GM23338 (cell line): ENCODE results near the gene TM9SF4. TPM values are rescaled to one million over a fixed set of nuclear protein-coding genes. Genes with fewer than 3 reads are reported as not detected.

ENCODE experiments used
- ATAC-seq: fragments of 200-7000 bp; cut with Tn5 transposase; 3 replicates; pipeline ENCODE4 v1.9.1; 2020
- DNase-seq: peaks from one replicate; pipeline ENCODE4 v3.0.0-alpha.2; 2015; ENCODE audit warnings: low spot score
- H2AFZ ChIP-seq: fragments of 200-600 bp; sonication (generic); 2 replicates; pipeline ENCODE4 v1.8.0; 2016; ENCODE audit warnings: antibody characterized with exemption, mild to moderate bottlenecking, moderate library complexity
- H3F3A ChIP-seq: fragments of 200-600 bp; sonication (generic); replicated peaks from 2 replicates; pipeline ENCODE4 v1.8.0; 2017; ENCODE audit warnings: antibody characterized with exemption, mixed run types, low read depth
- H3K27ac ChIP-seq: fragments of 200-600 bp; sonication (generic); 2 replicates; pipeline ENCODE4 v1.6.1; 2016; ENCODE audit warnings: low read depth
- H3K27me3 ChIP-seq: fragments of 200-600 bp; sonication (generic); 2 replicates; pipeline ENCODE4 v1.8.0; 2016; ENCODE audit warnings: mild to moderate bottlenecking, mixed run types, moderate library complexity; ENCODE audit not compliant: insufficient read depth
- H3K36me3 ChIP-seq: fragments of 200-600 bp; sonication (generic); 2 replicates; pipeline ENCODE4 v1.8.0; 2016; ENCODE audit warnings: mild to moderate bottlenecking; ENCODE audit not compliant: insufficient read depth
- H3K4me1 ChIP-seq: fragments of 200-600 bp; sonication (generic); 2 replicates; pipeline ENCODE4 v1.8.0; 2016; ENCODE audit warnings: mild to moderate bottlenecking, moderate library complexity; ENCODE audit not compliant: insufficient read depth
- H3K4me2 ChIP-seq: fragments of 200-600 bp; sonication (generic); 2 replicates; pipeline ENCODE4 v1.7.1; 2017; ENCODE audit warnings: mixed run types
- H3K4me3 ChIP-seq: fragments of 200-600 bp; sonication (generic); 2 replicates; pipeline ENCODE4 v1.6.1; 2016; ENCODE audit warnings: mixed run types
- H3K79me2 ChIP-seq: fragments of 200-600 bp; sonication (generic); replicated peaks from 2 replicates; pipeline ENCODE4 v1.8.0; 2017; ENCODE audit warnings: mild to moderate bottlenecking; ENCODE audit not compliant: insufficient read depth
- H3K9me2 ChIP-seq: fragments of 200-600 bp; sonication (generic); 2 replicates; pipeline ENCODE4 v1.8.0; 2017; ENCODE audit not compliant: insufficient read depth
- H4K20me1 ChIP-seq: fragments of 200-600 bp; sonication (generic); replicated peaks from 2 replicates; pipeline ENCODE4 v1.8.0; 2017; ENCODE audit warnings: mild to moderate bottlenecking; ENCODE audit not compliant: insufficient read depth
- H3K27ac Mint-ChIP-seq: 2 replicates; pipeline ENCODE4 v1.8.0; 2020; ENCODE audit warnings: inconsistent platforms, mild to moderate bottlenecking, moderate library complexity, mixed read lengths
- H3K27me3 Mint-ChIP-seq: 3 replicates; pipeline ENCODE4 v1.8.0; 2022; ENCODE audit warnings: low read depth, mild to moderate bottlenecking, moderate library complexity, mixed read lengths, inconsistent platforms; ENCODE audit not compliant: insufficient read depth, poor library complexity
- H3K36me3 Mint-ChIP-seq: 3 replicates; pipeline ENCODE4 v1.8.0; 2021; ENCODE audit warnings: low read depth, mild to moderate bottlenecking, inconsistent platforms, moderate library complexity, mixed read lengths
- H3K4me1 Mint-ChIP-seq: 3 replicates; pipeline ENCODE4 v1.8.0; 2020; ENCODE audit warnings: mild to moderate bottlenecking, inconsistent platforms, mixed read lengths
- H3K4me3 Mint-ChIP-seq: 3 replicates; pipeline ENCODE4 v1.8.0; 2021; ENCODE audit warnings: moderate library complexity, mild to moderate bottlenecking, inconsistent platforms, mixed read lengths
- H3K9me3 Mint-ChIP-seq: 3 replicates; pipeline ENCODE4 v1.8.0; 2020; ENCODE audit warnings: moderate library complexity, mild to moderate bottlenecking, inconsistent platforms, mixed read lengths
- CREB1 ChIP-seq: fragments of 250-450 bp; sonication (Bioruptor Pico); IDR thresholded peaks from 2 replicates; pipeline ENCODE4 v1.5.0; 2020; ENCODE audit warnings: low read depth, mild to moderate bottlenecking, moderate library complexity
- ETS1 ChIP-seq: IDR thresholded peaks from 2 replicates; pipeline ENCODE4 v1.6.1; 2016; ENCODE audit warnings: antibody characterized with exemption
- EZH2 ChIP-seq: fragments of 200-600 bp; sonication (generic); IDR thresholded peaks from one replicate; pipeline ENCODE4 v1.8.0; 2017; ENCODE audit warnings: antibody characterized with exemption, mild to moderate bottlenecking, low read depth; ENCODE audit not compliant: unreplicated experiment
- EZH2phosphoT487 ChIP-seq: fragments of 200-600 bp; sonication (generic); IDR thresholded peaks from one replicate; pipeline ENCODE4 v1.8.1; 2018; ENCODE audit warnings: antibody characterized with exemption; ENCODE audit not compliant: unreplicated experiment
- JUNB ChIP-seq: IDR thresholded peaks from one replicate; pipeline ENCODE4 v1.6.1; 2016; ENCODE audit warnings: antibody characterized with exemption; ENCODE audit not compliant: unreplicated experiment
- NANOG ChIP-seq: IDR thresholded peaks from 2 replicates; pipeline ENCODE4 v1.6.1; 2016; ENCODE audit warnings: antibody characterized with exemption, borderline replicate concordance
- POLR2AphosphoS5 ChIP-seq: IDR thresholded peaks from 2 replicates; pipeline ENCODE4 v1.6.1; 2016; ENCODE audit warnings: antibody characterized with exemption, low read depth
- STAT1 ChIP-seq: IDR thresholded peaks from one replicate; pipeline ENCODE4 v1.6.1; 2016; ENCODE audit warnings: antibody characterized with exemption; ENCODE audit not compliant: unreplicated experiment
- ZNF114 ChIP-seq: fragments of 250-450 bp; sonication (Bioruptor Pico); IDR thresholded peaks from 2 replicates; pipeline ENCODE4 v1.5.0; 2020; ENCODE audit warnings: mild to moderate bottlenecking, moderate library complexity
- ZNF331 ChIP-seq: fragments of 250-450 bp; sonication (Bioruptor Pico); IDR thresholded peaks from 2 replicates; pipeline ENCODE4 v1.5.0; 2020; ENCODE audit warnings: low read depth, mild to moderate bottlenecking, moderate library complexity
- polyA plus RNA-seq: library from polyadenylated mRNA; unstranded; fragments of >200 nt; fragmentation: Nextera tagmentation; extraction: Ambion mirVana; gene quantifications from 2 replicates; pipeline ENCODE4 v1.2.1, GENCODE V29; 2016
- total RNA-seq: library from RNA; depleted of rRNA; stranded (reverse); fragments of >200 nt; shearing (Covaris generic); gene quantifications from 2 replicates; pipeline ENCODE4 v1.2.3, GENCODE V29; 2014
- TF ChIP-seq, protein P1 (sequence below): IDR thresholded peaks from one replicate; pipeline ENCODE4 v1.6.1; 2018; ENCODE audit warnings: antibody characterized with exemption; ENCODE audit not compliant: unreplicated experiment
- TF ChIP-seq, protein P2 (sequence below), 2 experiments: fragments of 200-600 bp in 1 of 2; sonication (generic) in 1 of 2; conservative IDR thresholded peaks; 2 replicates each; pipeline versions ENCODE4 v1.5.1 to v1.6.1; 2016 to 2017; ENCODE audit warnings: antibody characterized with exemption in 2 of 2, low read depth in 2 of 2, mild to moderate bottlenecking in 2 of 2, moderate library complexity in 1 of 2

TM9SF4 gene
- total and polyA plus RNA-seq, 2 experiments from 2014 or later = 20.4 to 52.6 TPM

DNA sequence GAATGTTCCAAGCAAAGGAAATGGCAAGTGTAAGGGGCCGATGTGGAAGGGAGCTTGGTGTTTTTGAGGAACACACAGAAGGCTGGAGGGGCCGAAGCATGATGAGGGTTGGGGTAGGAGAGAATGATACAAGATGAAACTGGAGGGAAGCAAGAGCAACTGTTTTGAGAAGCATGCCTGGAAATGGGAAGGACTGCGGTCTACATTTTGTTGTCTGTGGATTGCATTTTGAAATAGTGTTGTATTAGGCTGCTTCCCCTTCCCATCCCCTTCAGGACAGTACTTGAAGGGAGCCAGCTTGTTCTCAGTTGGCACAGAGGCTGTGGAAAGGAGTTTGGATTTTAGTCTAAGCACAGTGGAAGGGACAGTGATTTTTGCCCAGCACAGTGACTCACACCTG, 2.2 kb downstream of the TM9SF4 start:
- H3K4me1 ChIP-seq = peaks cover 21% of the 10 kb centered on the region
- Mint-ChIP-seq H3K9me3 (no peaks in the 10 kb centered on the region), H3K36me3 (peaks cover 6% of the 10 kb centered on the region; the same call in 2 of the 3 replicates), H3K4me1 (peaks cover 15% of the 10 kb centered on the region), H3K27me3 (peaks cover 2% of the 10 kb centered on the region), H3K4me3 (no peak overlapping the region; the same call in 2 of the 3 replicates), H3K27ac (no peak overlapping the region)
- no peak overlapping the region for H3K4me2 ChIP-seq
- H3K27ac ChIP-seq = no peak overlapping the region
- peaks cover 26% of the 10 kb centered on the region for H4K20me1 ChIP-seq
- H3K4me3 ChIP-seq = no peak overlapping the region
- peaks cover 4% of the 10 kb centered on the region; the same call in 1 of the 2 replicates for H3K9me2 ChIP-seq
- ATAC-seq (no peak), DNase-seq (no peak)
- H3K27me3 ChIP-seq = no peaks in the 10 kb centered on the region
- TF ChIP-seq EZH2phosphoT487 (no peak), JUNB (no peak), POLR2AphosphoS5 (no peak), ZNF331 (CRISPR knock-in tag) (no peak), CREB1 (CRISPR knock-in tag) (no peak), NANOG (no peak), ZNF114 (CRISPR knock-in tag) (no peak), EZH2 (no peak)
- TF ChIP-seq, protein P1, sequence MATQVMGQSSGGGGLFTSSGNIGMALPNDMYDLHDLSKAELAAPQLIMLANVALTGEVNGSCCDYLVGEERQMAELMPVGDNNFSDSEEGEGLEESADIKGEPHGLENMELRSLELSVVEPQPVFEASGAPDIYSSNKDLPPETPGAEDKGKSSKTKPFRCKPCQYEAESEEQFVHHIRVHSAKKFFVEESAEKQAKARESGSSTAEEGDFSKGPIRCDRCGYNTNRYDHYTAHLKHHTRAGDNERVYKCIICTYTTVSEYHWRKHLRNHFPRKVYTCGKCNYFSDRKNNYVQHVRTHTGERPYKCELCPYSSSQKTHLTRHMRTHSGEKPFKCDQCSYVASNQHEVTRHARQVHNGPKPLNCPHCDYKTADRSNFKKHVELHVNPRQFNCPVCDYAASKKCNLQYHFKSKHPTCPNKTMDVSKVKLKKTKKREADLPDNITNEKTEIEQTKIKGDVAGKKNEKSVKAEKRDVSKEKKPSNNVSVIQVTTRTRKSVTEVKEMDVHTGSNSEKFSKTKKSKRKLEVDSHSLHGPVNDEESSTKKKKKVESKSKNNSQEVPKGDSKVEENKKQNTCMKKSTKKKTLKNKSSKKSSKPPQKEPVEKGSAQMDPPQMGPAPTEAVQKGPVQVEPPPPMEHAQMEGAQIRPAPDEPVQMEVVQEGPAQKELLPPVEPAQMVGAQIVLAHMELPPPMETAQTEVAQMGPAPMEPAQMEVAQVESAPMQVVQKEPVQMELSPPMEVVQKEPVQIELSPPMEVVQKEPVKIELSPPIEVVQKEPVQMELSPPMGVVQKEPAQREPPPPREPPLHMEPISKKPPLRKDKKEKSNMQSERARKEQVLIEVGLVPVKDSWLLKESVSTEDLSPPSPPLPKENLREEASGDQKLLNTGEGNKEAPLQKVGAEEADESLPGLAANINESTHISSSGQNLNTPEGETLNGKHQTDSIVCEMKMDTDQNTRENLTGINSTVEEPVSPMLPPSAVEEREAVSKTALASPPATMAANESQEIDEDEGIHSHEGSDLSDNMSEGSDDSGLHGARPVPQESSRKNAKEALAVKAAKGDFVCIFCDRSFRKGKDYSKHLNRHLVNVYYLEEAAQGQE = no peak
- no peaks in the 10 kb centered on the region for H3K36me3 ChIP-seq
- H2AFZ ChIP-seq = no peak overlapping the region
- H3K79me2 ChIP-seq = peaks cover 66% of the 10 kb centered on the region
- H3F3A ChIP-seq = peaks cover 5% of the 10 kb centered on the region; the same call in 1 of the 2 replicates

DNA sequence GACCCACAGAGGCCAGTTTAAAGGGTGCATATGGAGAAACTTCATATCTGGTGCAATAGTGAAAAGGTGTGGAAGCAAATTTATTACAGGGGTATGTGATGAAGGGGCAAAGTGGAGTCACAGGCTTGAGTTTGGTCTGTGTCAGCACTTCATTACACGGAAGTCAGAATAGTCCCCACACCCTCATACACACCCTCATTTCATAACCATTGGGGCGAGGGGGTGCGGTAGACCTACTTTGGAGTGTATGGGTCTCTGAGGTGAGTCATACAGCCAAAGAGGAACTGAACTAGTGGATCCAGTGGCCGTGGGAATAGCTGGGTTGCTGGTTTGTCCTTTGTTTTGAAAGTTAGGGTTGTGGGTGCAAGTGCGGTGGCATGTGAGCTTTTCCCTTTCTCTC, 3.3 kb downstream of the TM9SF4 start:
- ATAC-seq (no peak), DNase-seq (no peak)
- no peaks in the 10 kb centered on the region for H3K36me3 ChIP-seq
- peaks cover 33% of the 10 kb centered on the region for H4K20me1 ChIP-seq
- no peak overlapping the region for H3K4me3 ChIP-seq
- no peak overlapping the region for H2AFZ ChIP-seq
- H3K27ac ChIP-seq = no peak overlapping the region
- Mint-ChIP-seq H3K27ac (no peak overlapping the region), H3K4me1 (peaks cover 16% of the 10 kb centered on the region), H3K9me3 (no peaks in the 10 kb centered on the region), H3K36me3 (peaks cover 6% of the 10 kb centered on the region; the same call in 2 of the 3 replicates), H3K4me3 (no peak overlapping the region), H3K27me3 (peaks cover 2% of the 10 kb centered on the region)
- 0 out of 2 replicates have a peak, but pooled peaks cover 5% of the 10 kb centered on the region for H3F3A ChIP-seq
- H3K4me1 ChIP-seq = peaks cover 22% of the 10 kb centered on the region
- H3K4me2 ChIP-seq = no peak overlapping the region
- peaks cover 77% of the 10 kb centered on the region for H3K79me2 ChIP-seq
- no peaks in the 10 kb centered on the region for H3K27me3 ChIP-seq
- peaks cover 4% of the 10 kb centered on the region; the same call in 1 of the 2 replicates for H3K9me2 ChIP-seq
- TF ChIP-seq ZNF114 (CRISPR knock-in tag) (no peak), STAT1 (no peak), ETS1 (no peak), JUNB (no peak), ZNF331 (CRISPR knock-in tag) (no peak), CREB1 (CRISPR knock-in tag) (no peak)
- TF ChIP-seq, protein P2, sequence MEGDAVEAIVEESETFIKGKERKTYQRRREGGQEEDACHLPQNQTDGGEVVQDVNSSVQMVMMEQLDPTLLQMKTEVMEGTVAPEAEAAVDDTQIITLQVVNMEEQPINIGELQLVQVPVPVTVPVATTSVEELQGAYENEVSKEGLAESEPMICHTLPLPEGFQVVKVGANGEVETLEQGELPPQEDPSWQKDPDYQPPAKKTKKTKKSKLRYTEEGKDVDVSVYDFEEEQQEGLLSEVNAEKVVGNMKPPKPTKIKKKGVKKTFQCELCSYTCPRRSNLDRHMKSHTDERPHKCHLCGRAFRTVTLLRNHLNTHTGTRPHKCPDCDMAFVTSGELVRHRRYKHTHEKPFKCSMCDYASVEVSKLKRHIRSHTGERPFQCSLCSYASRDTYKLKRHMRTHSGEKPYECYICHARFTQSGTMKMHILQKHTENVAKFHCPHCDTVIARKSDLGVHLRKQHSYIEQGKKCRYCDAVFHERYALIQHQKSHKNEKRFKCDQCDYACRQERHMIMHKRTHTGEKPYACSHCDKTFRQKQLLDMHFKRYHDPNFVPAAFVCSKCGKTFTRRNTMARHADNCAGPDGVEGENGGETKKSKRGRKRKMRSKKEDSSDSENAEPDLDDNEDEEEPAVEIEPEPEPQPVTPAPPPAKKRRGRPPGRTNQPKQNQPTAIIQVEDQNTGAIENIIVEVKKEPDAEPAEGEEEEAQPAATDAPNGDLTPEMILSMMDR (conservative IDR thresholded peaks at IDR 0.05; ENCODE audit: low read depth in 2 of 2) = no peak
